Peyer's patch (tissue), 4 donors: Measurements from ENCODE around the gene ATXN3L.

Experiments used
- CTCF ChIP-seq, 6 experiments: fragments of 450-650 bp in 4 of 6; fragments of 200-600 bp in 2 of 6; sonication (generic) in 1 of 6; IDR thresholded peaks; one replicate each; pipeline ENCODE4 v1.5.1; 2017 to 2019; ENCODE audit warnings: antibody characterized with exemption in 6 of 6, mild to moderate bottlenecking in 3 of 6, moderate library complexity in 1 of 6
- POLR2A ChIP-seq, 2 donors: fragments of 450-650 bp; IDR thresholded peaks; one replicate each; pipeline ENCODE4 v1.5.1; 2017; ENCODE audit warnings: antibody characterized with exemption in 2 of 2, mild to moderate bottlenecking in 2 of 2, moderate library complexity in 2 of 2

DNA sequence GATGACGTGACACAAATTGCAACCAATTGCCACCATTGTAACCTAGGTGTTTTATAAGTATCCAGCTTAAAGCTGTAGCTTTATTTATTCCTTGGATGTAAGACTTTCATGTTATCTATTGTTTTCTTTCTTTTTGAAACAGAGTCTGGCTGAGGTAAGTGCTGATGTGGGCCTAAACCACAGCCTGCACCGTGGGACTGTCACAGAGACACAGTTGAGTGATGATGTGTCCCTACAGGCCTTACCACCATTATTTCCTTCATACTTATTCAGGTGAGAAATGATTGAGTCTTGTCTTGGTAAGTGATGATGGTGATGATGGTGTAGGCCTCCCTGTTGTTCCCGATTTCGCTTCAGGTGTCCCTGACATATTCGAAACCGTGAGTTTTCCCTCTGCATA lies 8.3 kb downstream of the ATXN3L start:
- TF ChIP-seq CTCF (IDR thresholded peaks at IDR 0.05), result no peak
- no peak for TF ChIP-seq POLR2A (IDR thresholded peaks at IDR 0.05)
